Iris pigment epithelial cell (primary cell): ENCODE data around the gene CEMIP.

ENCODE experiments used
- DNase-seq: peaks from one replicate; pipeline ENCODE4 v3.0.0-alpha.2; 2011; ENCODE audit warnings: low read depth

CEMIP gene

GRCh38 chr15:80850941-80851451 lies 71.8 kb downstream of the CEMIP start:
- no peak for DNase-seq

- no peak for DNase-seq
These were observed 73.5 kb downstream of the CEMIP start for GRCh38 chr15:80852676-80853075.

GRCh38 chr15:80854104-80854503 lies 74.9 kb downstream of the CEMIP start:
- no peak for DNase-seq

GRCh38 chr15:80855206-80855605 lies 76.0 kb downstream of the CEMIP start:
- no peak for DNase-seq

GRCh38 chr15:80856400-80856799 lies 77.2 kb downstream of the CEMIP start:
- no peak for DNase-seq

GRCh38 chr15:80856809-80857377 lies 77.7 kb downstream of the CEMIP start:
- no peak for DNase-seq

- peak; percentile 17 for DNase-seq
These were observed 82.6 kb downstream of the CEMIP start for GRCh38 chr15:80861731-80862170.

- DNase-seq = no peak
These were observed 85.5 kb downstream of the CEMIP start for GRCh38 chr15:80864666-80865065.

- no peak for DNase-seq
These were observed 87.8 kb downstream of the CEMIP start for GRCh38 chr15:80866936-80867335.

GRCh38 chr15:80870366-80870765 lies 91.2 kb downstream of the CEMIP start:
- DNase-seq = no peak

GRCh38 chr15:80870893-80871292 lies 91.7 kb downstream of the CEMIP start:
- no peak for DNase-seq

GRCh38 chr15:80871858-80872257 lies 92.7 kb downstream of the CEMIP start:
- DNase-seq = no peak

- DNase-seq = no peak
These were observed 94.3 kb downstream of the CEMIP start for GRCh38 chr15:80873366-80873952.

GRCh38 chr15:80875568-80876347 lies 96.6 kb downstream of the CEMIP start:
- peak; percentile 18 for DNase-seq

GRCh38 chr15:80876348-80876674 lies 97.1 kb downstream of the CEMIP start:
- no peak for DNase-seq

GRCh38 chr15:80878242-80878866 lies 99.2 kb downstream of the CEMIP start:
- DNase-seq = peak; percentile 87

GRCh38 chr15:80878867-80879250 lies 99.7 kb downstream of the CEMIP start:
- peak; percentile 65 for DNase-seq

GRCh38 chr15:80880086-80880485 lies 100.9 kb downstream of the CEMIP start:
- DNase-seq = no peak

- DNase-seq = no peak
These were observed 104.5 kb downstream of the CEMIP start for GRCh38 chr15:80883641-80884040.

- DNase-seq = no peak
These were observed 105.9 kb downstream of the CEMIP start for GRCh38 chr15:80885016-80885579.

GRCh38 chr15:80887148-80887547 lies 108.0 kb downstream of the CEMIP start:
- no peak for DNase-seq

- no peak for DNase-seq
These were observed 109.7 kb downstream of the CEMIP start for GRCh38 chr15:80888846-80889245.
